Measurements from ENCODE around the gene RNU1-4.
"Not testable (repeated sequence)": the region's sequence is repeated elsewhere in the genome, so short reads cannot be mapped to it uniquely, and the experiment has no call there.

Gene RNU1-4

GRCh38 chr1:16703602-16704001 lies 36.7 kb upstream of the RNU1-4 start:
- H3K36me3 ChIP-seq (ENCODE audit: insufficient read depth, low read length); H2AFZ ChIP-seq (ENCODE audit: low read length); H3F3A ChIP-seq (ENCODE audit: low read depth); H3K4me2 ChIP-seq (ENCODE audit: low read depth, low read length, poor library complexity, severe bottlenecking); H3K79me2 ChIP-seq (ENCODE audit: insufficient read depth, low read length); H3K4me1 ChIP-seq (ENCODE audit: insufficient read depth, low read length, poor library complexity, severe bottlenecking); H3K9ac ChIP-seq (ENCODE audit: low read depth, low read length, poor library complexity, severe bottlenecking); H3K4me3 ChIP-seq (ENCODE audit: low read length, poor library complexity, severe bottlenecking); H4K20me1 ChIP-seq (ENCODE audit: insufficient read depth, low read length, poor library complexity, severe bottlenecking); H3K9me2 ChIP-seq (replicated peaks; ENCODE audit: low read depth, low read length); H3K27me3 ChIP-seq (ENCODE audit: insufficient read depth, low read length, poor library complexity, severe bottlenecking); H3K9me3 ChIP-seq (ENCODE audit: insufficient read depth, low read depth, low read length): not testable (repeated sequence)

GRCh38 chr1:16704076-16704475 lies 36.2 kb upstream of the RNU1-4 start:
- H4K20me1 ChIP-seq (ENCODE audit: insufficient read depth, low read length, poor library complexity, severe bottlenecking); H3K36me3 ChIP-seq (ENCODE audit: insufficient read depth, low read length); H3K9me3 ChIP-seq (ENCODE audit: insufficient read depth, low read depth, low read length); H3K4me2 ChIP-seq (ENCODE audit: low read depth, low read length, poor library complexity, severe bottlenecking); H3K79me2 ChIP-seq (ENCODE audit: insufficient read depth, low read length); H2AFZ ChIP-seq (ENCODE audit: low read length); H3K9ac ChIP-seq (ENCODE audit: low read depth, low read length, poor library complexity, severe bottlenecking); H3K27me3 ChIP-seq (ENCODE audit: insufficient read depth, low read length, poor library complexity, severe bottlenecking); H3F3A ChIP-seq (ENCODE audit: low read depth); H3K9me2 ChIP-seq (replicated peaks; ENCODE audit: low read depth, low read length); H3K4me1 ChIP-seq (ENCODE audit: insufficient read depth, low read length, poor library complexity, severe bottlenecking); H3K4me3 ChIP-seq (ENCODE audit: low read length, poor library complexity, severe bottlenecking): not testable (repeated sequence)

GRCh38 chr1:16704502-16705100 lies 35.7 kb upstream of the RNU1-4 start:
- H3K9me3 ChIP-seq (ENCODE audit: insufficient read depth, low read depth, low read length); H3K9ac ChIP-seq (ENCODE audit: low read depth, low read length, poor library complexity, severe bottlenecking); H3K36me3 ChIP-seq (ENCODE audit: insufficient read depth, low read length); H3K4me3 ChIP-seq (ENCODE audit: low read length, poor library complexity, severe bottlenecking); H3K4me2 ChIP-seq (ENCODE audit: low read depth, low read length, poor library complexity, severe bottlenecking); H4K20me1 ChIP-seq (ENCODE audit: insufficient read depth, low read length, poor library complexity, severe bottlenecking); H3F3A ChIP-seq (ENCODE audit: low read depth); H3K9me2 ChIP-seq (replicated peaks; ENCODE audit: low read depth, low read length); H2AFZ ChIP-seq (ENCODE audit: low read length); H3K27me3 ChIP-seq (ENCODE audit: insufficient read depth, low read length, poor library complexity, severe bottlenecking); H3K4me1 ChIP-seq (ENCODE audit: insufficient read depth, low read length, poor library complexity, severe bottlenecking); H3K79me2 ChIP-seq (ENCODE audit: insufficient read depth, low read length): not testable (repeated sequence)

GRCh38 chr1:16706302-16706701 lies 34.0 kb upstream of the RNU1-4 start:
- H3K9ac ChIP-seq (ENCODE audit: low read depth, low read length, poor library complexity, severe bottlenecking); H3K9me3 ChIP-seq (ENCODE audit: insufficient read depth, low read depth, low read length); H3K79me2 ChIP-seq (ENCODE audit: insufficient read depth, low read length); H3K36me3 ChIP-seq (ENCODE audit: insufficient read depth, low read length); H3K4me3 ChIP-seq (ENCODE audit: low read length, poor library complexity, severe bottlenecking); H3F3A ChIP-seq (ENCODE audit: low read depth); H3K27me3 ChIP-seq (ENCODE audit: insufficient read depth, low read length, poor library complexity, severe bottlenecking); H2AFZ ChIP-seq (ENCODE audit: low read length); H4K20me1 ChIP-seq (ENCODE audit: insufficient read depth, low read length, poor library complexity, severe bottlenecking); H3K9me2 ChIP-seq (replicated peaks; ENCODE audit: low read depth, low read length); H3K4me2 ChIP-seq (ENCODE audit: low read depth, low read length, poor library complexity, severe bottlenecking); H3K4me1 ChIP-seq (ENCODE audit: insufficient read depth, low read length, poor library complexity, severe bottlenecking): not testable (repeated sequence)

- not testable (repeated sequence) for H3F3A ChIP-seq (ENCODE audit: low read depth); H3K9ac ChIP-seq (ENCODE audit: low read depth, low read length, poor library complexity, severe bottlenecking); H3K4me1 ChIP-seq (ENCODE audit: insufficient read depth, low read length, poor library complexity, severe bottlenecking); H3K4me2 ChIP-seq (ENCODE audit: low read depth, low read length, poor library complexity, severe bottlenecking); H3K79me2 ChIP-seq (ENCODE audit: insufficient read depth, low read length); H3K9me3 ChIP-seq (ENCODE audit: insufficient read depth, low read depth, low read length); H4K20me1 ChIP-seq (ENCODE audit: insufficient read depth, low read length, poor library complexity, severe bottlenecking); H3K27me3 ChIP-seq (ENCODE audit: insufficient read depth, low read length, poor library complexity, severe bottlenecking); H2AFZ ChIP-seq (ENCODE audit: low read length); H3K36me3 ChIP-seq (ENCODE audit: insufficient read depth, low read length); H3K9me2 ChIP-seq (replicated peaks; ENCODE audit: low read depth, low read length); H3K4me3 ChIP-seq (ENCODE audit: low read length, poor library complexity, severe bottlenecking)
Observed at GRCh38 chr1:16707130-16708093, 32.9 kb upstream of the RNU1-4 start.

DNA sequence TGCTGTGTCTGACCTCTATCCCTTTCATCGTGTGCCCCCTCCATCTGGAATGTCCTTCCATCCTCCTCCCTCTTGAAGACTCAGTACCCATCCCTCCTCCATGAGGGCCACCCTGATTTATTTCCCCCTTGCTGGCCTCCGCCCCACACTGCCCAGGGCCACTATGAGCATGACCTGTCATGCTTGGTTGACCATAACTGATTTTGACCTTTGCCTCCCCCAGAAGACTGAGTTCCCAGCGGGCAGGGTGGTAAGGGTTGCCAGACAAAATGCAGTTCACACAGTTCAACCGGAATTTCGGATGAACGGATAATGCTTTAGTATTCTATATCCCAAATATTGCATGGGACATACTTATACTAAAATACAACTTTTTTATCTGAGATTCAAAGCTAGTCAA lies 31.6 kb upstream of the RNU1-4 start:
- H3F3A ChIP-seq (ENCODE audit: low read depth); H3K4me3 ChIP-seq (ENCODE audit: low read length, poor library complexity, severe bottlenecking); H4K20me1 ChIP-seq (ENCODE audit: insufficient read depth, low read length, poor library complexity, severe bottlenecking); H3K9me2 ChIP-seq (replicated peaks; ENCODE audit: low read depth, low read length); H2AFZ ChIP-seq (ENCODE audit: low read length); H3K9me3 ChIP-seq (ENCODE audit: insufficient read depth, low read depth, low read length); H3K36me3 ChIP-seq (ENCODE audit: insufficient read depth, low read length); H3K27me3 ChIP-seq (ENCODE audit: insufficient read depth, low read length, poor library complexity, severe bottlenecking); H3K4me1 ChIP-seq (ENCODE audit: insufficient read depth, low read length, poor library complexity, severe bottlenecking); H3K79me2 ChIP-seq (ENCODE audit: insufficient read depth, low read length); H3K4me2 ChIP-seq (ENCODE audit: low read depth, low read length, poor library complexity, severe bottlenecking); H3K9ac ChIP-seq (ENCODE audit: low read depth, low read length, poor library complexity, severe bottlenecking): not testable (repeated sequence)
